Fibroblast of mammary gland (primary cell): Measurements from ENCODE around the gene FAU.

ENCODE experiments used
- DNase-seq: peaks from one replicate; pipeline ENCODE4 v3.0.0-alpha.2; 2010; ENCODE audit warnings: low read depth
- H3K4me3 ChIP-seq: 2 replicates; pipeline ENCODE4 v1.5.1; 2011; ENCODE audit warnings: low read depth, mild to moderate bottlenecking, low read length, moderate library complexity; ENCODE audit not compliant: control insufficient read depth
- TF ChIP-seq, protein P1 (sequence below): conservative IDR thresholded peaks from 2 replicates; pipeline ENCODE4 v1.5.1; 2011; ENCODE audit warnings: low read depth, low read length, inconsistent platforms; ENCODE audit not compliant: control insufficient read depth, insufficient read depth

Gene FAU

GRCh38 chr11:65135633-65136145 lies 13.8 kb upstream of the FAU start:
- DNase-seq = no peak
- H3K4me3 ChIP-seq = peak overlapping the region; percentile 89
- TF ChIP-seq, protein P1, sequence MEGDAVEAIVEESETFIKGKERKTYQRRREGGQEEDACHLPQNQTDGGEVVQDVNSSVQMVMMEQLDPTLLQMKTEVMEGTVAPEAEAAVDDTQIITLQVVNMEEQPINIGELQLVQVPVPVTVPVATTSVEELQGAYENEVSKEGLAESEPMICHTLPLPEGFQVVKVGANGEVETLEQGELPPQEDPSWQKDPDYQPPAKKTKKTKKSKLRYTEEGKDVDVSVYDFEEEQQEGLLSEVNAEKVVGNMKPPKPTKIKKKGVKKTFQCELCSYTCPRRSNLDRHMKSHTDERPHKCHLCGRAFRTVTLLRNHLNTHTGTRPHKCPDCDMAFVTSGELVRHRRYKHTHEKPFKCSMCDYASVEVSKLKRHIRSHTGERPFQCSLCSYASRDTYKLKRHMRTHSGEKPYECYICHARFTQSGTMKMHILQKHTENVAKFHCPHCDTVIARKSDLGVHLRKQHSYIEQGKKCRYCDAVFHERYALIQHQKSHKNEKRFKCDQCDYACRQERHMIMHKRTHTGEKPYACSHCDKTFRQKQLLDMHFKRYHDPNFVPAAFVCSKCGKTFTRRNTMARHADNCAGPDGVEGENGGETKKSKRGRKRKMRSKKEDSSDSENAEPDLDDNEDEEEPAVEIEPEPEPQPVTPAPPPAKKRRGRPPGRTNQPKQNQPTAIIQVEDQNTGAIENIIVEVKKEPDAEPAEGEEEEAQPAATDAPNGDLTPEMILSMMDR = no peak

DNA sequence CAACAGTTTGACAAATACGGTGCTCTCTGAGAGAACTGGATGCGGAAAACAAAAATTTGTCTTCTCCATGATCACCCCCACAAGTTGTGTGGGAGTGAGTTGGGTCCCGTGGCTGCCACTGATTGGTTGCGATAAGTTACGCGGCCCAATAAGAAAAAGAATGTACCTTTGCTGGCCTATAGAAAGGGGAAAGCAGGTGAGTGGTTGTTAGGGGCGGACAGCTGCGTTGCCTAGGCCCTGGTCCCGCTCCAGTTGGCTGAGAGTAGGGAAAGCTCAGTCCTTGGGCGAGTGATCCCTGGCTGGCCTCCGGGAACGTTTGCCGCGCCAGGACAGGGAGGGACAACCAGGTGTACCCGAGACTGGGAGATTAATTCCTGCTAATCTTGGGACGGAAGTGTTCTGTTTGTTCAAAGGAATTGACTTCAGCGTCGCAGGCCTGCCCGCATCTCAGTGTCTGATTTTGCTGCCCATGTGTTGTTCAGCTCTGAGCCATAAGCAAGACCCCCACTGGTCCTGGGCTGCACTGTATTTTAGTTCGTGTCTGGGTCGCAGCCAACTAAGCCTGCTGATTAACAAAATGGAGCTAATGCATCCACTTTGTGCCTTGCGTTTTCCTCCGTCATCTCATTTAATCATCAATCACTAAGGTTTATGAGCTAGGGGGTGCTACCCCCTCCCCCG lies 13.2 kb upstream of the FAU start:
- H3K4me3 ChIP-seq = peak overlapping the region; percentile 89
- peak; percentile 95 for DNase-seq
- TF ChIP-seq, protein P1 = no peak

DNA sequence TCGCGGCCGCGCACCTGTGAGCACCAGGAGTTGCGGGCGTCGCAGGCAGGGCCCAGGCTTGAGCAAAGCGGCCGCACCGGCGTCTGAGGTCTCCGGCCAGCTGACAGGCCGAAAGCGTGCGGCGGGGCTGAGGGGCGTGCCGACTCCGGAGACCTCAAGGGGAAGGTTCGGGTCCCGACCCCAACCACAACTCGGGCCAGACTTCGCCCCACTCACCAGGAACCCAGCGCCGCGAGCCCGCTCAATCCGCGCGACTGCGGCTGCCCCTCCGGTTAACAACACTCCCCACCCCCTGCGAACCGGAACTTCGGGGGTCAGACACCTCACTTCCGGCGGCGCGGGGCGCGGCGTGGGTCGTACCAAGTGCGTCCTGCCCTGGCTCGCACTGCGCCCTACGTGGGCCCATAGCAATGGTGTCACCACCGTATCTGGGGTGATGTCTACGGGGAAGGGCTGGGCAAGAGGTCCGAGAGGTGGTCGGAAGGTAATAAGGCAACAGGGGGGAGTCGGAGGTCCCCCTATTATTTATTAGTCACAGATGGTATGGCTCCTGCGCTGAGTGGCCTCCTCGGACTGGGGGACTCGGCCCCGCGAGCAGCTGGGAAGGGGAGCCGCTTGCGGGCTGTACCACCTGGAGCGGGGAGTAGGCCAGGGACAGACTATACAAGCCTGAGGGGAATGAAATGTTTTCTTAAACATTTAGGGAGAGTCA lies 12.5 kb upstream of the FAU start, which contains the start of gene SYVN1:
SYVN1 (minus strand) TSS at position 280 of the 712 bp plus-strand sequence. CDS start 918 bp downstream, outside the sequence.
- TF ChIP-seq, protein P1 = no peak
- peak; percentile 77 for DNase-seq
- peak within 1 kb of the TSS; percentile 89 for H3K4me3 ChIP-seq

- H3K4me3 ChIP-seq = peak overlapping the region; percentile 89
- TF ChIP-seq, protein P1 = no peak
- peak; percentile 47 for DNase-seq
Measured at GRCh38 chr11:65133724-65134123, 11.8 kb upstream of the FAU start.

GRCh38 chr11:65132988-65133700 lies 11.2 kb upstream of the FAU start:
- TF ChIP-seq, protein P1 = no peak
- peak overlapping the region; percentile 89 for H3K4me3 ChIP-seq
- DNase-seq = no peak

GRCh38 chr11:65132238-65132987 lies 10.5 kb upstream of the FAU start:
- TF ChIP-seq, protein P1 = no peak
- DNase-seq = no peak

More at GRCh38 chr11:65132238-65132987, 10.5 kb upstream of the FAU start:
- H3K4me3 ChIP-seq = no peak overlapping the region
